ENCODE results near the gene MAPK11.

MAPK11 gene

DNA sequence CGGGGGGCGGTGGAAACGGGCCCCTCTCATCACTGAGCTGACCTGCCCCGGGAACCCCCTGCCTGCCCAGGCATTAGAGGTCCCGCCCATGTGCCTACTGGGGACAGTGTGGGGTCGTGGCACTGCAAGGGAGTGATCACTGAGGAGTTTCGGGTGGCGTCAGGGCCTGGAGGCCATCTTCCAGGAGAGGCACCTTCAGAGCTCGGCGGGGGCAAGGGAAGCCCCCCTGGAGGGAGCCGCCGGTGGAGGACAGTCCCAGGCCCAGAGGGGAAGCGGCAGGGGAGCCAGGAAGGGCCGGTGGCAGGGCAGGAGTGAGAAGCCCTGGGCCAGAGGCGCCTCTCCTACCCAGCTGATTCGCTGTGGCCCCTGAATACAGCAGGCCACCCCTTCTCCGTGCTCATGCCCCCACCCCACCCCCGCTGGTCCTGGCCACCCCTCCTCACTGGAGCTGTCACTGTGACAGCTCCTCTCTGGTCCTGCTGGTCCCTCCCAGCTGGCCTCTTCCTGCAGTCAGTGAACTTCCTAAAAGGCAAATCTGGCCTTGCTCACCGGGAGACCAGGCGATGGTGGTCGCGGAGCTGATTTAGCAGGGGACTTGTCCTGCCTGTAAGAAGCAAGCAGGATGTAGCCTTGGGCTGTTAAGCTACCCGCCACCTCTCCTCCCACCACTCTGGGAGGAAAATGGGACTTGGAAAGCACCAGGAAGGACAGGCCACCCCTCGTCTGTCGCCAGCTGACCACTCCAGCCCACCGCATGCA lies 2.0 kb upstream of the MAPK11 start:
- no peak for DNase-seq (ENCODE audit: insufficient read length)
- no peak for FAIRE-seq

DNA sequence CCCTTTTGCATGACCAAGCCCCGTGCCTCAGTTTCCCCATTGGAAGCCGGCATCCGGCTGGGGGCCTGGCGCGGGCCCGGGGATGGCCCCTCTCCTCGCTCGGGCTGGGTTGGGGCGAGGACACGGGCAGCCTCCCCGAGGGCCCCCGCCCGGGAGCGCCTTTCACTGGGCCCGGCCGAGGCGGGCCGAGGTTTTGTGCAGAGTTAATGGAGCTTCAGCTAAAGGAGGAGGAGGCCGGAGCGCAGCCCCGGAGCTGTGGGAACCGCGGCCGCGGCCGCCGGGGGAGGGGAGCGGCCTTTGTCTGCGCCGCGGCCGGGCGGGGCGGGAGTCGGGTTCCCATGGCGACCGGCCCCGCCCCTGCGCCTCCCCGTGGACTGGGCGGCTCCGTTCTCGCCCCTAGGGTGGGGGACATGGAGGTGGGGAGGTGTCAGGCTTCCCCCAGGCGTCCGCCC lies 1.4 kb upstream of the MAPK11 start:
- TF ChIP-seq TAF1 (IDR thresholded peaks at IDR 0.05; ENCODE audit: borderline replicate concordance, low read depth, low read length) = no peak
- peak; percentile 27 for FAIRE-seq
- DNase-seq (ENCODE audit: insufficient read length) = peak; percentile 76

More for the DNA sequence above, 2.0 kb upstream of the MAPK11 start:
- TF ChIP-seq POLR2AphosphoS5 (IDR thresholded peaks at IDR 0.05; ENCODE audit: low read depth, low read length) (no peak), POLR2A (IDR thresholded peaks at IDR 0.05; ENCODE audit: low read depth, low read length) (no peak), TAF1 (IDR thresholded peaks at IDR 0.05; ENCODE audit: borderline replicate concordance, low read depth, low read length) (no peak)

DNA sequence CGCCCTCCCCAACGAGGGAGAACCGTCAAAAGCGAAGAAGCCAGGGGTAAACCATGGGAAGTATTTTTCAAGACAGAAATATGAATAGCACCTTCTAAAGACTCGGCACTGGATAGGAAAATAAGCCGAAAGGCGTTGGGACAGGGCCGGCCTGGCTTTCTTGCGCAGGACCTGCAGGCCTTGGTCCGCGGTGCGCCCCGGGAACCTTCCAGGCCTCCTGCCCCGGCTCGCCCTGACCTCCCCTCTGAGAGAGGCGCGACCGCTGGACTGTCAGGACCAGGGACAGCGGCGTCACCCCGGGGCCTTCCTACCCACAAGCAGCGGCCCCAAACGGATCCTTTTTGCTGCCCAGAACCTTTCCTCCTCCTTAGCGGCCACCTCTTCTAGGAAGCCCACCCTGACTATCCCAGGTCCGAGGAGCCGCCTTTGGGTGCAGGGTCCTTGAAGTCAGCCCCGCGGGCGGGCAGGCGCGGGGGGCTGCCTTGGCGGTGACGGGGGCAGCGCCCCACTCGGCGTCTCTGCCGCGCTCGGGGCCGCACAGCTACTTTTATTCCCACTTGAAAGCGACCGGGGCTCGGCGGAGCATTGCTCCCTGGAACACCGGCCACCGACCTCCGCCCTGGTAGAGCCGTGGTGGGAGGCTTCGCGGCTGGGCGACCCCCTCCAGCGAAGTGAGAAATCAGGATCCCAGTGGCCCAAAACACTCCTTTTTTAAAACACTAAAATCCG lies 650 bp upstream of the MAPK11 start:
- TF ChIP-seq POLR2AphosphoS5 (IDR thresholded peaks at IDR 0.05; ENCODE audit: low read depth, low read length) (no peak), TAF1 (IDR thresholded peaks at IDR 0.05; ENCODE audit: borderline replicate concordance, low read depth, low read length) (no peak), POLR2A (IDR thresholded peaks at IDR 0.05; ENCODE audit: low read depth, low read length) (no peak)
- DNase-seq (ENCODE audit: insufficient read length) (no peak), FAIRE-seq (peak; percentile 76)

DNA sequence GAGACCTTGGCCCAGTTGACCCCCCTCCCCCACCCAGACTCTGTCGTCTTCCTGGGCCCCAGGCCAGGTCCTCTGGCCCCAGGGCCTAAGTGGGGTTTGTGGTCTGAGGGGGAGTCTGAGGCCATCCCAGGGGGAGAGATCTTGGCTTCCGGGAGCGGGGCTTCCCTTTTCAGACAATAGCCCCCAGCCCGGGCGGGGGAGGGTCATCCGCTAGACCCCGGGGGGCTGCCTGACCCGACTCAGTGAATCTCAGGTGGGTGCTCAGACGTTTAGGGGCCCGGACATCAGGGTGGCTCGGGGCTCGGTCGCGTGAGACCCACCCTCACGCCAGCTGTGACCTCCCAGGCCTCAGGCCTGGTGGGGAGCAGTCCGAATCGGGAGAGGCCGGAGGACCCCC lies 609 bp downstream of the MAPK11 start:
- TF ChIP-seq TAF1 (IDR thresholded peaks at IDR 0.05; ENCODE audit: borderline replicate concordance, low read depth, low read length) (no peak), POLR2AphosphoS5 (IDR thresholded peaks at IDR 0.05; ENCODE audit: low read depth, low read length) (no peak), POLR2A (IDR thresholded peaks at IDR 0.05; ENCODE audit: low read depth, low read length) (no peak)
- FAIRE-seq (no peak), DNase-seq (ENCODE audit: insufficient read length) (no peak)

DNA sequence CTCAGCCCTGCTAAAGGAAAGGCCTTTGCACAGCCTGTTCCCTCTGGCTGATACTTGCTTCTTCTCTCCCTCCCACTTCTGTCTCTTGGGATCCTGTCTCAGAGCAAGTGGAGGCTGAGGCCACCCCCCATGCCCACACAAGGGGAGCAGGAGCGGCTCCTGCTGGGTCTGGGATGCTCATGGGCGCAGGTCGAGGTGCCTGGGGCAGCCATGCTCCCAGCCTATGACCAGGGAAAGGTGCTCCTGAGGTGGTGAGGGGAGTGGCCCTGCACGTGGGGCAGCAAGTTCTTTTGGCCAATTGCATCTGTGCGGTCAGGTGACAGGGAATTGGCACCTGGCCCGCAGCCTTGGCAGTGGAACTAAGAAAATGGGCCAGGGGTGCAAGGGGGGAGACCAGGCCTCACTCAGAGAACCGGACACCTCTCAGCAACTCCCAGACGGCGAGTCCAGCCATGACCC lies 1.5 kb downstream of the MAPK11 start:
- DNase-seq (ENCODE audit: insufficient read length) = no peak
- no peak for TF ChIP-seq POLR2AphosphoS5 (IDR thresholded peaks at IDR 0.05; ENCODE audit: low read depth, low read length)
- TF ChIP-seq TAF1 (IDR thresholded peaks at IDR 0.05; ENCODE audit: borderline replicate concordance, low read depth, low read length) = no peak
- TF ChIP-seq POLR2A (IDR thresholded peaks at IDR 0.05; ENCODE audit: low read depth, low read length) = no peak
- no peak for FAIRE-seq

DNA sequence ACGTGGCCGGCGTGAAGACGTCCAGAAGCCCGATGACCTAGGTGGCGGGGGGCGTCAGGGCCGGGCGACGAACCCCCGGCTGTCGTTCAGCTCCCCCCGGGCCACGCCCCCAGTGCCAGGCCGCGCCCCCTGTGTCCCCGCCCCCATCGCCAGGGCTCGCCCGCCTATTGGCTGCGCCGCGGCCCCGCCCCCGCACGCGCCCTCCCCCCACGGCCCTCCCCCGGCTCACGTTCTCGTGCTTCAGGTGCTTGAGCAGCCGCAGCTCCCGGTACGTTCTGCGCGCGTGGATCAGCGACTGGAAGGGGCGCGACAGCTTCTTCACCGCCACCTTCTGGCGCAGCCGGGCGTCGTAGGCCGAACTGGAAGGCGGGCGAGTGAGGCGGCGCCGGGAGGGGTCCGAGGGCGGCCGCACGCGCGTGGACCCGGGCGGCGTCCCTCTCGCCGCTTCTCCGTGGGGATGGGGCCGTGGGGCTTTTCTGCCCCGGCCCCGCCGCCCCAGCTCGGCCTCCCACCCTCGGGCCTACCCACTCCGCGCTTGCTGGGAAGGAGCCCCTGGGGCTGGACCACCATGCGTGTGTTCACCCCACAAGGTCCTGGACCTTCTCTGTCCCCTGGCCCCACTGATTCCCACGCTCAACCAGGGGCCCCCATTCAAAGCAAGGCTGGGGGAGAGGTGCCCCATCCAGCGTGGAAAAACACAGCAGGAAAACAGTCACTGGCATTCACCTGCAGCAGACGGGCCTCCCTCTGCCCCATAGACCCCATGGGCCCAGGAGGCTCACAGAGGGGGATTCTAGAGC lies 2.4 kb downstream of the MAPK11 start:
- TF ChIP-seq POLR2AphosphoS5 (IDR thresholded peaks at IDR 0.05; ENCODE audit: low read depth, low read length) (no peak), POLR2A (IDR thresholded peaks at IDR 0.05; ENCODE audit: low read depth, low read length) (no peak), TAF1 (IDR thresholded peaks at IDR 0.05; ENCODE audit: borderline replicate concordance, low read depth, low read length) (no peak)
- DNase-seq (ENCODE audit: insufficient read length) = no peak
- peak; percentile 74 for FAIRE-seq

DNA sequence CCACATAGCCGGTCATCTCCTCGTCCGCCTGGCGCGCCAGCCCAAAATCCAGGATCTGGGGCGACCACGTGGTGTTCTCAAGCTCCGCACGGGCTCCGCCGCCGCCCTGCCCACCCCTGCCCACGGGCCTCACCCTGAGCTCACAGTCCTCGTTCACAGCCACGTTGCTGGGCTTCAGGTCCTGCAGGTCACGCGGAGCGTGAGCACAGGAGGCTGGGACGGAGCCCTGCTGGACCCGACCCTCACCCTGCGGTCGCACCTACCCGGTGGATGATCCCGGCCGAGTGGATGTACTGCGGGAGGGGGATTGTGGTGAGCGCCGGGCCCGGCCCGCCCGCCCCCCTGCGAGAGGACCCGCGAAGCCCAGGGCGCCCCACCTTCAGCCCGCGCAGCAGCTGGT lies 3.2 kb downstream of the MAPK11 start:
- TF ChIP-seq POLR2AphosphoS5 (IDR thresholded peaks at IDR 0.05; ENCODE audit: low read depth, low read length) (no peak), TAF1 (IDR thresholded peaks at IDR 0.05; ENCODE audit: borderline replicate concordance, low read depth, low read length) (no peak), POLR2A (IDR thresholded peaks at IDR 0.05; ENCODE audit: low read depth, low read length) (no peak)
- FAIRE-seq = no peak

DNA sequence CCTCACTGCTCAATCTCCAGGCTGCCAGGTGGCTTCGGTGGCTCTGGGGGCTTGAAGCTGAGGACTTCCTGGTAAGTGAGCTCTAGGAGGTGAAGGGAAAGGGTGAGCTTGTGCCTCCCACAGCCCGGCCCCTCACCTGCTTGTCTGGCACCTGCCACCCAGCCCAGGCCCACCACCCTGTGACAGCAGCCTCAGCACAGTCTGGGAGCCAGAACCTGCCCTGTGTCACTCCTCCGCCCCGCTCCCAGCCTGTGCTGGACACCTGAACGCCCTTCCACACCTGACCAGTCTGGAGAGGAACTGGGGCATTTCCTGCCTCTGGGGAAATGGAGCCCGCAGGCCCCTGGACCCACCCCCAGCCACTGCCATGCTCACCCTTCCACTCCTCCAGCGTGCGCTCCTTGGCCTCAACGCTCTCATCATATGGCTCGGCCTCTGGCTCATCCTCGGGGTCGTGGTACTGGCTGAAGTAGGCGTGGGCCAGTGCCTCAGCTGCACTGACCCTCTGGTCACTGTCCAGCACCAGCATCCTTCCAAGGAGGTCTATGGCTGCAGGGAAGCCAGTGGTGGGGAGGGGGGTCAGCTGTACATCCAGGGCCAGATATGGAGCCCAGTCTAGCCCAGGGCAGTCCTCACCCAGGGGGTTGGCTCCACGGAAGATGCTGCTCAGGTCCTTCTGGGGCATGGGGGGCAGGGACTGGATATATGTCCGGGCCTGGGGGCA lies 5.1 kb downstream of the MAPK11 start:
- DNase-seq (ENCODE audit: insufficient read length) (no peak), FAIRE-seq (no peak)
- TF ChIP-seq POLR2AphosphoS5 (IDR thresholded peaks at IDR 0.05; ENCODE audit: low read depth, low read length) = no peak
- no peak for TF ChIP-seq POLR2A (IDR thresholded peaks at IDR 0.05; ENCODE audit: low read depth, low read length)
- TF ChIP-seq TAF1 (IDR thresholded peaks at IDR 0.05; ENCODE audit: borderline replicate concordance, low read depth, low read length) = no peak

More for the DNA sequence above, 3.2 kb downstream of the MAPK11 start:
- no peak for DNase-seq (ENCODE audit: insufficient read length)

DNA sequence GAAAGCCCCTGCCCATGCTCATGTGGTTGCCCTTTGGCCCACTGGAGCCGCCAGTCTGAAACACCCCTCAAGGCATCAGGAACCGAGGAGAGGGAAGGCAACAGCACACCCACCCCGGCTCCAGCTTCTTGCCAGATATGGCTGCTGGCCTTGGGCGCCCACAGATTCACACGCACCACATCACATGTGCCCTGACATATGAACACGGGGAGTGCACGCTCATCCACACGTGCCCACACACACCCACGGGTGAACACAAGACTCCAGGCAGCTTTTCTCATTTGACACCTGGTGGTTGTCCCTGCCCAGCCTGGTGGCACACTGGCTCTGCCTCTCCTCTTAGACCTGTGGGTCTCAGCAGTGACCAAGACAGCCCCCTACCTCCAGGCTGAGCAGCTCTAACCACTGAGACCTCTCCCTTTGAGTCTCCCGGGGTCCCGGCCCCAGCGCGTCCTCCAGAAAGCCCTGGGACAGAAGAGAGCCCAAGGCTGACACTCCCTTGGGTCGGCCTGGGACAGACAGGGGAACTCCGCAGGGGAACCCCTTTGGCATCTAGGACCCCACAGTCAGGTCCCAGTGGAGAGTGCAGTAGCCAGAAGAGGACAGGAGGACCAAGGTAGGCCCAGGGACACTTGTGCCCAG lies 6.0 kb downstream of the MAPK11 start:
- FAIRE-seq (no peak), DNase-seq (ENCODE audit: insufficient read length) (no peak)
- TF ChIP-seq POLR2A (IDR thresholded peaks at IDR 0.05; ENCODE audit: low read depth, low read length) = no peak

DNA sequence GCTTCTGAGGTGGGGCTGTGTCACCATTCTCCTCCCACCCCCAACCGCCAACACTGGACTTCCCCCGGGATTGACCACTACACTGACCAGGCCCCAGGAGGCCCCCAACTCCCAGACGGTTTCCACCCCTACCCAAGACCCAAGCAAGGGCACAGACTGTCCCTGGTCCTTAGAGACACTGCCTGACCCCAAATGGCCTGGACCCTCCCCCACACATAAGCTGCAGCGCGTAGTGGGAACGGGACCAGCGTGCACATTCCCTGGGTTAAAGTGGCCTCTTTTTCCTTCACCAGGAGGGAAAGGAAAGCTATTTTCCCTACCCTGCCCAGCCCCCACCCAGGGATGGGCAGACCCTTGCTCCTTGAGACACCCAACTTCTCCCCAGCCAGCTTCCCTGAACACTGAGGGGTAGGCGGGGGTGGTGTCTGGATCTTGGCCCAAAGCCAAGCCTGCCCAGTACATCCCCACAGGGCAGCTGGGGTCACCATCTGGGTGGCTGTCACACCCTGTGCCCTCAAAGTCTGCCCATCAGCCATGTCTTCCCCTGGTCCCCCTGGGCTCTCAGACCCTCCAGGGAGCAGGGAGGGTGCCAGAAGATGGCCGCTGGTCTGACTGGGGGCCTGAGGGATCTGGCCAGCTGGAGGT lies 7.1 kb downstream of the MAPK11 start:
- no peak for TF ChIP-seq TAF1 (IDR thresholded peaks at IDR 0.05; ENCODE audit: borderline replicate concordance, low read depth, low read length)
- TF ChIP-seq POLR2A (IDR thresholded peaks at IDR 0.05; ENCODE audit: low read depth, low read length) = no peak
- no peak for TF ChIP-seq POLR2AphosphoS5 (IDR thresholded peaks at IDR 0.05; ENCODE audit: low read depth, low read length)
- no peak for DNase-seq (ENCODE audit: insufficient read length)
- no peak for FAIRE-seq
